HepG2 (cell line): ENCODE data around the gene NR4A2. TPM values are rescaled to one million over a fixed set of nuclear protein-coding genes. Genes with fewer than 3 reads are reported as not detected.

Experiments used
- FOXC1 ChIP-seq: sonication (generic); formaldehyde crosslinking; IDR thresholded peaks from 2 replicates; pipeline ENCODE4 v1.8.0; 2022; ENCODE audit warnings: mild to moderate bottlenecking, missing genetic modification reagents, borderline replicate concordance
- FOXJ3 ChIP-seq: sonication (generic); formaldehyde crosslinking; IDR thresholded peaks from 2 replicates; pipeline ENCODE4 v1.4.0; 2020; ENCODE audit warnings: missing genetic modification reagents, mild to moderate bottlenecking, borderline replicate concordance
- FOXO1 ChIP-seq: sonication (generic); formaldehyde crosslinking; IDR thresholded peaks from 2 replicates; pipeline ENCODE4 v1.4.0; 2020; ENCODE audit warnings: missing genetic modification reagents
- MIXL1 ChIP-seq: IDR thresholded peaks from 2 replicates; pipeline ENCODE4 v1.6.1; 2016
- NR2F2 ChIP-seq: IDR thresholded peaks from 2 replicates; pipeline ENCODE4 v1.6.1; 2012; ENCODE audit warnings: low read depth, inconsistent platforms, borderline replicate concordance
- RARA ChIP-seq: IDR thresholded peaks from 2 replicates; pipeline ENCODE4 v1.6.1; 2016; ENCODE audit warnings: missing genetic modification reagents, missing compliant biosample characterization
- RELA ChIP-seq: sonication (generic); formaldehyde crosslinking; IDR thresholded peaks from 2 replicates; pipeline ENCODE4 v1.4.0; 2020; ENCODE audit warnings: missing genetic modification reagents
- TCF7 ChIP-seq: sonication (generic); IDR thresholded peaks from 2 replicates; pipeline ENCODE4 v1.6.1; 2016; ENCODE audit warnings: antibody characterized with exemption, low read depth
- ZMYM2 ChIP-seq: sonication (generic); formaldehyde crosslinking; IDR thresholded peaks from 2 replicates; pipeline ENCODE4 v1.8.0; 2022; ENCODE audit warnings: mild to moderate bottlenecking, missing genetic modification reagents
- polyA plus RNA-seq, 8 experiments: library from polyadenylated mRNA; depleted of rRNA in 3 of 8; stranded (reverse) in 7 of 8; unstranded in 1 of 8; fragments of >200 nt; fragmentation: Illumina TruSeq in 4 of 8; extraction: Trizol in 4 of 8; gene quantifications; 2 replicates each; pipeline versions ENCODE4 v1.2.1 to v1.2.3, GENCODE V29; 2011 to 2016; ENCODE audit warnings: low read depth in 4 of 8, missing spikeins in 1 of 8, mixed read lengths in 1 of 8; ENCODE audit not compliant: insufficient read depth in 1 of 8
- total RNA-seq, 5 experiments: library from RNA; depleted of rRNA; stranded (reverse); fragments of >200 nt; fragmentation: Illumina TruSeq; extraction: Trizol; gene quantifications; 2 replicates each; pipeline ENCODE4 v1.2.3, GENCODE V29; 2016; ENCODE audit warnings: low read depth in 1 of 5
- TF ChIP-seq, protein P1 (sequence below): sonication (generic); formaldehyde crosslinking; IDR thresholded peaks from 2 replicates; pipeline ENCODE4 v1.4.0; 2020; ENCODE audit warnings: missing genetic modification reagents
- TF ChIP-seq, protein P2 (sequence below), 2 experiments: sonication (generic) in 1 of 2; formaldehyde crosslinking in 1 of 2; IDR thresholded peaks; 2 replicates each; pipeline versions ENCODE4 v1.4.0 to v1.6.1; 2016 to 2020; ENCODE audit warnings: borderline replicate concordance in 1 of 2, low read depth in 1 of 2, mild to moderate bottlenecking in 1 of 2, missing genetic modification reagents in 1 of 2
- TF ChIP-seq, protein P3 (sequence below): sonication (generic); formaldehyde crosslinking; conservative IDR thresholded peaks from 2 replicates; pipeline ENCODE4 v1.4.0; 2020; ENCODE audit warnings: mild to moderate bottlenecking, missing genetic modification reagents, moderate library complexity
- TF ChIP-seq, protein P4 (sequence below): sonication (generic); formaldehyde crosslinking; IDR thresholded peaks from 2 replicates; pipeline ENCODE4 v1.4.0; 2020; ENCODE audit warnings: mild to moderate bottlenecking, missing genetic modification reagents, borderline replicate concordance

The NR4A2 gene
- total and polyA plus RNA-seq, 2 of the 13 experiments (the other 11 are each of a cell fraction or from before 2014, with no cell fraction given), result not detected

DNA sequence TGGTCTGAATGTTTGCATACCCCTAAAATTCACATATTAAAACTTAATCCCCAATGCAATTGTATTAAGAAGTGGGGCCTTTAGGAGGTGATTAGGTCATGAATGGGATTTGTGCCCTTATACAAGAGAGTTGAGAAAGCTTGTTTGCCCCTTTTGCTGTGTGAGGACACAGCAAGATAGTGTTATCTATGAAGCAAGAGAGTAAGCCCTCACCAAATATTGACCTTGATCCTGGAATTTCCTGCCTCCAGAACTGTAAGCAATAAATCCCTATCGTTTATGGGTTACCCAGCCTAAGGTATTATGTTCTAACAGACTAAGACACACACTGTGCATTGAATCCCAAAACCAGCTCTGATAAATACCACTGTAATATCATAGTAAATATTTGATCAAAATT, 32.2 kb downstream of the NR4A2 start (continued):
- TF ChIP-seq, protein P1, sequence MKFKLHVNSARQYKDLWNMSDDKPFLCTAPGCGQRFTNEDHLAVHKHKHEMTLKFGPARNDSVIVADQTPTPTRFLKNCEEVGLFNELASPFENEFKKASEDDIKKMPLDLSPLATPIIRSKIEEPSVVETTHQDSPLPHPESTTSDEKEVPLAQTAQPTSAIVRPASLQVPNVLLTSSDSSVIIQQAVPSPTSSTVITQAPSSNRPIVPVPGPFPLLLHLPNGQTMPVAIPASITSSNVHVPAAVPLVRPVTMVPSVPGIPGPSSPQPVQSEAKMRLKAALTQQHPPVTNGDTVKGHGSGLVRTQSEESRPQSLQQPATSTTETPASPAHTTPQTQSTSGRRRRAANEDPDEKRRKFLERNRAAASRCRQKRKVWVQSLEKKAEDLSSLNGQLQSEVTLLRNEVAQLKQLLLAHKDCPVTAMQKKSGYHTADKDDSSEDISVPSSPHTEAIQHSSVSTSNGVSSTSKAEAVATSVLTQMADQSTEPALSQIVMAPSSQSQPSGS (CRISPR knock-in tag), result no peak
- TF ChIP-seq, protein P2, sequence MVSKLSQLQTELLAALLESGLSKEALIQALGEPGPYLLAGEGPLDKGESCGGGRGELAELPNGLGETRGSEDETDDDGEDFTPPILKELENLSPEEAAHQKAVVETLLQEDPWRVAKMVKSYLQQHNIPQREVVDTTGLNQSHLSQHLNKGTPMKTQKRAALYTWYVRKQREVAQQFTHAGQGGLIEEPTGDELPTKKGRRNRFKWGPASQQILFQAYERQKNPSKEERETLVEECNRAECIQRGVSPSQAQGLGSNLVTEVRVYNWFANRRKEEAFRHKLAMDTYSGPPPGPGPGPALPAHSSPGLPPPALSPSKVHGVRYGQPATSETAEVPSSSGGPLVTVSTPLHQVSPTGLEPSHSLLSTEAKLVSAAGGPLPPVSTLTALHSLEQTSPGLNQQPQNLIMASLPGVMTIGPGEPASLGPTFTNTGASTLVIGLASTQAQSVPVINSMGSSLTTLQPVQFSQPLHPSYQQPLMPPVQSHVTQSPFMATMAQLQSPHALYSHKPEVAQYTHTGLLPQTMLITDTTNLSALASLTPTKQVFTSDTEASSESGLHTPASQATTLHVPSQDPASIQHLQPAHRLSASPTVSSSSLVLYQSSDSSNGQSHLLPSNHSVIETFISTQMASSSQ (IDR thresholded peaks at IDR 0.05; ENCODE audit: low read depth), result no peak
- TF ChIP-seq, protein P2 (CRISPR knock-in tag; IDR thresholded peaks at IDR 0.05; ENCODE audit: borderline replicate concordance), result peak; percentile 21; the same call in 1 of the 2 replicates
- TF ChIP-seq, protein P3, sequence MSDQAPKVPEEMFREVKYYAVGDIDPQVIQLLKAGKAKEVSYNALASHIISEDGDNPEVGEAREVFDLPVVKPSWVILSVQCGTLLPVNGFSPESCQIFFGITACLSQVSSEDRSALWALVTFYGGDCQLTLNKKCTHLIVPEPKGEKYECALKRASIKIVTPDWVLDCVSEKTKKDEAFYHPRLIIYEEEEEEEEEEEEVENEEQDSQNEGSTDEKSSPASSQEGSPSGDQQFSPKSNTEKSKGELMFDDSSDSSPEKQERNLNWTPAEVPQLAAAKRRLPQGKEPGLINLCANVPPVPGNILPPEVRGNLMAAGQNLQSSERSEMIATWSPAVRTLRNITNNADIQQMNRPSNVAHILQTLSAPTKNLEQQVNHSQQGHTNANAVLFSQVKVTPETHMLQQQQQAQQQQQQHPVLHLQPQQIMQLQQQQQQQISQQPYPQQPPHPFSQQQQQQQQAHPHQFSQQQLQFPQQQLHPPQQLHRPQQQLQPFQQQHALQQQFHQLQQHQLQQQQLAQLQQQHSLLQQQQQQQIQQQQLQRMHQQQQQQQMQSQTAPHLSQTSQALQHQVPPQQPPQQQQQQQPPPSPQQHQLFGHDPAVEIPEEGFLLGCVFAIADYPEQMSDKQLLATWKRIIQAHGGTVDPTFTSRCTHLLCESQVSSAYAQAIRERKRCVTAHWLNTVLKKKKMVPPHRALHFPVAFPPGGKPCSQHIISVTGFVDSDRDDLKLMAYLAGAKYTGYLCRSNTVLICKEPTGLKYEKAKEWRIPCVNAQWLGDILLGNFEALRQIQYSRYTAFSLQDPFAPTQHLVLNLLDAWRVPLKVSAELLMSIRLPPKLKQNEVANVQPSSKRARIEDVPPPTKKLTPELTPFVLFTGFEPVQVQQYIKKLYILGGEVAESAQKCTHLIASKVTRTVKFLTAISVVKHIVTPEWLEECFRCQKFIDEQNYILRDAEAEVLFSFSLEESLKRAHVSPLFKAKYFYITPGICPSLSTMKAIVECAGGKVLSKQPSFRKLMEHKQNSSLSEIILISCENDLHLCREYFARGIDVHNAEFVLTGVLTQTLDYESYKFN (CRISPR knock-in tag), result peak; percentile 30; the same call in 1 of the 2 replicates
- TF ChIP-seq ZMYM2 (CRISPR knock-in tag) (peak; percentile 43; the same call in 1 of the 2 replicates), FOXO1 (CRISPR knock-in tag) (peak; percentile 66; the same call in 1 of the 2 replicates), FOXC1 (CRISPR knock-in tag) (no peak), MIXL1 (0 out of 2 replicates have a peak, but pooled peaks have one; percentile 32), NR2F2 (peak; percentile 45), RARA (CRISPR knock-in tag) (peak; percentile 54), TCF7 (0 out of 2 replicates have a peak, but pooled peaks have one; percentile 19), RELA (CRISPR knock-in tag) (no peak), FOXJ3 (CRISPR knock-in tag) (peak; percentile 65; the same call in 1 of the 2 replicates)
- TF ChIP-seq, protein P4, sequence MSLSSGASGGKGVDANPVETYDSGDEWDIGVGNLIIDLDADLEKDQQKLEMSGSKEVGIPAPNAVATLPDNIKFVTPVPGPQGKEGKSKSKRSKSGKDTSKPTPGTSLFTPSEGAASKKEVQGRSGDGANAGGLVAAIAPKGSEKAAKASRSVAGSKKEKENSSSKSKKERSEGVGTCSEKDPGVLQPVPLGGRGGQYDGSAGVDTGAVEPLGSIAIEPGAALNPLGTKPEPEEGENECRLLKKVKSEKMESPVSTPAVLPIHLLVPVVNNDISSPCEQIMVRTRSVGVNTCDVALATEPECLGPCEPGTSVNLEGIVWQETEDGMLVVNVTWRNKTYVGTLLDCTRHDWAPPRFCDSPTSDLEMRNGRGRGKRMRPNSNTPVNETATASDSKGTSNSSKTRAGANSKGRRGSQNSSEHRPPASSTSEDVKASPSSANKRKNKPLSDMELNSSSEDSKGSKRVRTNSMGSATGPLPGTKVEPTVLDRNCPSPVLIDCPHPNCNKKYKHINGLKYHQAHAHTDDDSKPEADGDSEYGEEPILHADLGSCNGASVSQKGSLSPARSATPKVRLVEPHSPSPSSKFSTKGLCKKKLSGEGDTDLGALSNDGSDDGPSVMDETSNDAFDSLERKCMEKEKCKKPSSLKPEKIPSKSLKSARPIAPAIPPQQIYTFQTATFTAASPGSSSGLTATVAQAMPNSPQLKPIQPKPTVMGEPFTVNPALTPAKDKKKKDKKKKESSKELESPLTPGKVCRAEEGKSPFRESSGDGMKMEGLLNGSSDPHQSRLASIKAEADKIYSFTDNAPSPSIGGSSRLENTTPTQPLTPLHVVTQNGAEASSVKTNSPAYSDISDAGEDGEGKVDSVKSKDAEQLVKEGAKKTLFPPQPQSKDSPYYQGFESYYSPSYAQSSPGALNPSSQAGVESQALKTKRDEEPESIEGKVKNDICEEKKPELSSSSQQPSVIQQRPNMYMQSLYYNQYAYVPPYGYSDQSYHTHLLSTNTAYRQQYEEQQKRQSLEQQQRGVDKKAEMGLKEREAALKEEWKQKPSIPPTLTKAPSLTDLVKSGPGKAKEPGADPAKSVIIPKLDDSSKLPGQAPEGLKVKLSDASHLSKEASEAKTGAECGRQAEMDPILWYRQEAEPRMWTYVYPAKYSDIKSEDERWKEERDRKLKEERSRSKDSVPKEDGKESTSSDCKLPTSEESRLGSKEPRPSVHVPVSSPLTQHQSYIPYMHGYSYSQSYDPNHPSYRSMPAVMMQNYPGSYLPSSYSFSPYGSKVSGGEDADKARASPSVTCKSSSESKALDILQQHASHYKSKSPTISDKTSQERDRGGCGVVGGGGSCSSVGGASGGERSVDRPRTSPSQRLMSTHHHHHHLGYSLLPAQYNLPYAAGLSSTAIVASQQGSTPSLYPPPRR (CRISPR knock-in tag), result peak; percentile 63; the same call in 1 of the 2 replicates
